Prostate gland (tissue), 2 donors: ENCODE measurements around the gene TACC2. TPM values are rescaled to one million over a fixed set of nuclear protein-coding genes. Genes with fewer than 3 reads are reported as not detected.
A peak's percentile ranks its signal among the peaks of the same experiment; 100 is the strongest.

ENCODE experiments used
- DNase-seq: peaks from one replicate; pipeline ENCODE4 v3.0.0-alpha.2; 2019; ENCODE audit warnings: low spot score
- H3K27ac ChIP-seq, 2 donors: fragments of 200-600 bp; sonication (generic); 2 replicates each; pipeline ENCODE4 v1.5.1; 2017 to 2019
- H3K27me3 ChIP-seq: fragments of 200-600 bp; sonication (generic); replicated peaks from 2 replicates; pipeline ENCODE4 v1.5.1; 2019; ENCODE audit not compliant: insufficient read depth
- H3K36me3 ChIP-seq, 2 donors: fragments of 200-600 bp; sonication (generic); 1 replicate in 1 of 2; 2 replicates in 1 of 2; pipeline versions ENCODE4 v1.5.1 to v1.8.1; 2017 to 2019
- H3K4me1 ChIP-seq: fragments of 200-600 bp; sonication (generic); replicated peaks from 2 replicates; pipeline ENCODE4 v1.5.1; 2019
- H3K4me3 ChIP-seq, 2 donors: fragments of 200-600 bp; sonication (generic); 2 replicates each; pipeline ENCODE4 v1.5.1; 2017 to 2019
- H3K9me3 ChIP-seq: fragments of 200-600 bp; sonication (generic); 2 replicates; pipeline ENCODE4 v1.5.1; 2017
- CTCF ChIP-seq, 4 experiments: fragments of 200-600 bp in 2 of 4; fragments of 450-650 bp in 2 of 4; sonication (generic) in 2 of 4; IDR thresholded peaks; 1 replicate in 3 of 4; 2 replicates in 1 of 4; pipeline ENCODE4 v1.5.1; 2016 to 2019; ENCODE audit warnings: antibody characterized with exemption in 4 of 4, mild to moderate bottlenecking in 2 of 4, moderate library complexity in 2 of 4
- POLR2A ChIP-seq: fragments of 450-650 bp; IDR thresholded peaks from one replicate; pipeline ENCODE4 v1.6.1; 2016; ENCODE audit warnings: antibody characterized with exemption, mild to moderate bottlenecking
- POLR2AphosphoS5 ChIP-seq: sonication (generic); formaldehyde crosslinking; IDR thresholded peaks from one replicate; pipeline ENCODE4 v1.6.1; 2017; ENCODE audit warnings: antibody characterized with exemption
- WGBS: methylation state at CpG from one replicate; pipeline ENCODE4 v1.1.5; 2018; 5-methylcytosine and 5-hydroxymethylcytosine counted together
- intact Hi-C: fragments of 100-400 bp; cut with DNase I; formaldehyde crosslinking; loops from one replicate; pipeline ENCODE4 v1.14.2; 2022
- total RNA-seq, 2 donors: library from RNA; depleted of rRNA; stranded (reverse); fragments of >200 nt; gene quantifications; one replicate each; pipeline ENCODE4 v1.1.0, GENCODE V29; 2016

The TACC2 gene
- total RNA-seq, 2 donors from 2014 or later: 101 to 140 TPM

GRCh38 chr10:122034149-122034756 lies 45.3 kb downstream of the TACC2 start:
- Histone ChIP-seq H3K27ac (peak overlapping the region in 1 of 2 donors; percentile 41), H3K27me3 (no peaks in the 10 kb centered on the region), H3K9me3 (no peaks in the 10 kb centered on the region), H3K36me3 (no peaks in the 10 kb centered on the region), H3K4me3 (no peak overlapping the region), H3K4me1 (no peaks in the 10 kb centered on the region)
- no peak for TF ChIP-seq POLR2A
- TF ChIP-seq CTCF (IDR thresholded peaks at IDR 0.05): no peak
- no peak for TF ChIP-seq POLR2AphosphoS5
- no peak for DNase-seq
- 70% methylated on average over 6 of the region's 6 CpGs for WGBS
- intact Hi-C loops: no loop called here

GRCh38 chr10:122040786-122041185 lies 51.8 kb downstream of the TACC2 start:
- WGBS: 86% methylated on average over 8 of the region's 8 CpGs
- no peak for DNase-seq
- intact Hi-C loops: no loop called here

GRCh38 chr10:122042836-122043235 lies 53.9 kb downstream of the TACC2 start:
- Histone ChIP-seq H3K36me3 (no peaks in the 10 kb centered on the region), H3K27me3 (no peaks in the 10 kb centered on the region), H3K4me1 (peaks cover 9% of the 10 kb centered on the region), H3K27ac (peak overlapping the region; percentile 34 to 48), H3K9me3 (no peaks in the 10 kb centered on the region), H3K4me3 (no peak overlapping the region)
- 88% methylated on average over 1 of the region's 1 CpG for WGBS
- DNase-seq: no peak
- TF ChIP-seq CTCF (IDR thresholded peaks at IDR 0.05) (no peak), POLR2A (no peak), POLR2AphosphoS5 (peak; percentile 17)
- intact Hi-C loops: no loop called here

More at GRCh38 chr10:122040786-122041185, 51.8 kb downstream of the TACC2 start:
- no peak for TF ChIP-seq POLR2AphosphoS5
- TF ChIP-seq POLR2A: no peak
- no peaks in the 10 kb centered on the region for H3K27me3 ChIP-seq
- no peaks in the 10 kb centered on the region for H3K9me3 ChIP-seq
- peaks cover 9% of the 10 kb centered on the region for H3K4me1 ChIP-seq
- H3K36me3 ChIP-seq: no peaks in the 10 kb centered on the region
- H3K4me3 ChIP-seq: no peak overlapping the region
- peak overlapping the region in 1 of 2 donors; percentile 12 for H3K27ac ChIP-seq

GRCh38 chr10:122044045-122044661 lies 55.2 kb downstream of the TACC2 start:
- intact Hi-C loops: loop anchor here (1.0 kb wide), 1 partner anchor 49 kb away; no protein-coding TSS in a partner anchor
- 52% methylated on average over 13 of the region's 13 CpGs for WGBS
- no peaks in the 10 kb centered on the region for H3K36me3 ChIP-seq
- H3K9me3 ChIP-seq: no peaks in the 10 kb centered on the region
- no peak overlapping the region for H3K4me3 ChIP-seq
- TF ChIP-seq POLR2AphosphoS5: no peak
- no peak for TF ChIP-seq POLR2A
- TF ChIP-seq CTCF (IDR thresholded peaks at IDR 0.05): no peak
- peaks cover 9% of the 10 kb centered on the region for H3K4me1 ChIP-seq
- H3K27me3 ChIP-seq: no peaks in the 10 kb centered on the region
- no peak for DNase-seq
- H3K27ac ChIP-seq: peak overlapping the region; percentile 79 to 81

GRCh38 chr10:122044713-122045112 lies 55.8 kb downstream of the TACC2 start:
- Histone ChIP-seq H3K4me1 (peaks cover 9% of the 10 kb centered on the region), H3K4me3 (no peak overlapping the region), H3K27me3 (no peaks in the 10 kb centered on the region), H3K9me3 (no peaks in the 10 kb centered on the region), H3K36me3 (no peaks in the 10 kb centered on the region), H3K27ac (peak overlapping the region; percentile 79 to 81)
- DNase-seq: peak; percentile 75
- 22% methylated on average over 9 of the region's 9 CpGs for WGBS
- no peak for TF ChIP-seq POLR2A
- peak; percentile 87 for TF ChIP-seq POLR2AphosphoS5
- peak in 1 of 4 experiments; percentile 27 for TF ChIP-seq CTCF (IDR thresholded peaks at IDR 0.05)
- intact Hi-C loops: loop anchor here (1.0 to 5.0 kb wide), 2 partner anchors 49 to 67 kb away; partner anchors contain the start of gene NSMCE4A
